Neural progenitor cell (in vitro differentiated cells): ENCODE measurements around the gene AMN. TPM values are rescaled to one million over a fixed set of nuclear protein-coding genes. Genes with fewer than 3 reads are reported as not detected.
A peak's percentile ranks its signal among the peaks of the same experiment; 100 is the strongest.

ENCODE experiments used
- DNase-seq: peaks from one replicate; pipeline ENCODE4 v3.0.0-alpha.2; 2016; ENCODE audit warnings: low spot score
- H2AFZ ChIP-seq: fragments of 200-600 bp; sonication (generic); replicated peaks from 2 replicates; pipeline ENCODE4 v1.6.1; 2016; ENCODE audit warnings: antibody characterized with exemption
- H3F3A ChIP-seq: fragments of 200-600 bp; sonication (generic); 2 replicates; pipeline ENCODE4 v1.6.1; 2016; ENCODE audit warnings: antibody characterized with exemption, low read depth
- H3K27ac ChIP-seq: fragments of 200-600 bp; sonication (generic); 2 replicates; pipeline ENCODE4 v1.5.1; 2016; ENCODE audit warnings: mild to moderate bottlenecking
- H3K27me3 ChIP-seq: fragments of 200-600 bp; sonication (generic); 2 replicates; pipeline ENCODE4 v1.6.1; 2016; ENCODE audit warnings: mild to moderate bottlenecking, moderate library complexity
- H3K36me3 ChIP-seq: fragments of 200-600 bp; sonication (generic); 2 replicates; pipeline ENCODE4 v1.5.1; 2016
- H3K4me1 ChIP-seq: fragments of 200-600 bp; sonication (generic); 2 replicates; pipeline ENCODE4 v1.6.1; 2016; ENCODE audit warnings: mixed run types
- H3K4me2 ChIP-seq: fragments of 200-600 bp; sonication (generic); 2 replicates; pipeline ENCODE4 v1.6.1; 2016
- H3K4me3 ChIP-seq: fragments of 200-600 bp; sonication (generic); 2 replicates; pipeline ENCODE4 v1.5.1; 2016
- H3K79me2 ChIP-seq: fragments of 200-600 bp; sonication (generic); 2 replicates; pipeline ENCODE4 v1.6.1; 2016; ENCODE audit warnings: low read depth
- H3K9ac ChIP-seq: fragments of 200-600 bp; sonication (generic); 2 replicates; pipeline ENCODE4 v1.6.1; 2016
- H3K9me3 ChIP-seq: fragments of 200-600 bp; sonication (generic); 2 replicates; pipeline ENCODE4 v1.5.1; 2016; ENCODE audit warnings: low read depth
- H4K20me1 ChIP-seq: fragments of 200-600 bp; sonication (generic); 2 replicates; pipeline ENCODE4 v1.6.1; 2016; ENCODE audit warnings: low read depth
- H3K27ac Mint-ChIP-seq: 3 replicates; pipeline ENCODE4 v1.8.0; 2021; ENCODE audit warnings: mixed read lengths
- H3K27me3 Mint-ChIP-seq: 2 replicates; pipeline ENCODE4 v1.8.0; 2022; ENCODE audit warnings: low read depth, mild to moderate bottlenecking, inconsistent platforms, moderate library complexity, mixed read lengths; ENCODE audit not compliant: insufficient read depth
- H3K36me3 Mint-ChIP-seq: 3 replicates; pipeline ENCODE4 v1.8.0; 2021; ENCODE audit warnings: mixed read lengths
- H3K4me1 Mint-ChIP-seq: 3 replicates; pipeline ENCODE4 v1.8.0; 2021; ENCODE audit warnings: mixed read lengths
- H3K4me3 Mint-ChIP-seq: 3 replicates; pipeline ENCODE4 v1.8.0; 2021; ENCODE audit warnings: mild to moderate bottlenecking, moderate library complexity, mixed read lengths
- H3K9me3 Mint-ChIP-seq: 3 replicates; pipeline ENCODE4 v1.8.0; 2020; ENCODE audit warnings: mixed read lengths
- EZH2 ChIP-seq: fragments of 200-600 bp; sonication (generic); IDR thresholded peaks from 2 replicates; pipeline ENCODE4 v1.6.1; 2017; ENCODE audit warnings: antibody characterized with exemption, mild to moderate bottlenecking, moderate library complexity
- EZH2phosphoT487 ChIP-seq: fragments of 200-600 bp; sonication (generic); IDR thresholded peaks from 2 replicates; pipeline ENCODE4 v1.6.1; 2017; ENCODE audit warnings: antibody characterized with exemption
- total RNA-seq: library from RNA; depleted of rRNA; stranded (reverse); fragments of >200 nt; gene quantifications from 2 replicates; pipeline ENCODE4 v1.2.3, GENCODE V29; 2015; ENCODE audit warnings: low replicate concordance
- TF ChIP-seq, protein P1 (sequence below): fragments of 200-600 bp; sonication (generic); IDR thresholded peaks from 2 replicates; pipeline ENCODE4 v1.5.1; 2017; ENCODE audit warnings: antibody characterized with exemption, mild to moderate bottlenecking

The AMN gene
- total RNA-seq, 1 donor from 2014 or later = not detected

DNA sequence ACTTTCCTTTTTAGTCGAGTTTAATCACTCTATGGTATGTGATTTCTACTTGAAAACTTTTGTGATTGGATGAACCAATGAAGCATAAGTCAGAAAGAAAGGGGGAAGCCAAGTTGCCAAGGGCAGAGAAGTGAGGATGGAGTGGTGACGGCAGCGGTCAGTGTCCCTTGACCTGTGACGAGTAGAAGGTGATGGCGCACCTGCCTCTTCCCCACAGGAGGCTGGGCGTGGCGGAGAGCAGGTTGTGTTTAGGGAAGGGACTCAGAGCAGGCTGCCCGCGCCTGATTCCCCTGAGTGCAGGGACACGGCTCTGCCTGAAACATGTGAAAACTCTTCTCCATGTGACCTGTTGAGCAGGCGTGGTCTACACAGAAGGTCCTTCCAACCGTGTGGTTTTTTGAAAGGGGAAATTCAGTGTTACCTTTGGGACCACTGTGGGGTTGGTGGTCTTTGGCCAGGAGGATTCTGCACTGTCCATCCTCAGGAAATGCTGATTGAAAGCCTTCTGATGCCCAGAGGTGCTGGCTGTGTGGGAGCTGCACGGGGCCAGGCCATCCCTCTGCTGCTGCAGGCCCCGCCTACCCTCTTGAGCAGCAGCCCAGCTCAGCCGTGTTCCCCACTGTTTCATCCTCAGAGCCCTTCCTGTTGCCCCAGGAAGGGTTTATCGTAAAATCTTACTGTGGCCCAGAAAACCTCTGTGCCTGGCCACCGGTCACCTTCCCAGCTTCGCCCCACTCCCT lies 23.5 kb upstream of the AMN start:
- Histone ChIP-seq H3K27ac (no peak overlapping the region), H3K4me1 (no peaks in the 10 kb centered on the region), H3K27me3 (no peaks in the 10 kb centered on the region), H3K9me3 (no peaks in the 10 kb centered on the region), H3F3A (no peaks in the 10 kb centered on the region), H3K79me2 (no peaks in the 10 kb centered on the region), H3K36me3 (no peaks in the 10 kb centered on the region), H3K9ac (no peak overlapping the region), H3K4me3 (no peak overlapping the region), H2AFZ (no peak overlapping the region), H3K4me2 (no peak overlapping the region), H4K20me1 (no peaks in the 10 kb centered on the region)
- TF ChIP-seq EZH2 (no peak), EZH2phosphoT487 (no peak)
- TF ChIP-seq, protein P1, sequence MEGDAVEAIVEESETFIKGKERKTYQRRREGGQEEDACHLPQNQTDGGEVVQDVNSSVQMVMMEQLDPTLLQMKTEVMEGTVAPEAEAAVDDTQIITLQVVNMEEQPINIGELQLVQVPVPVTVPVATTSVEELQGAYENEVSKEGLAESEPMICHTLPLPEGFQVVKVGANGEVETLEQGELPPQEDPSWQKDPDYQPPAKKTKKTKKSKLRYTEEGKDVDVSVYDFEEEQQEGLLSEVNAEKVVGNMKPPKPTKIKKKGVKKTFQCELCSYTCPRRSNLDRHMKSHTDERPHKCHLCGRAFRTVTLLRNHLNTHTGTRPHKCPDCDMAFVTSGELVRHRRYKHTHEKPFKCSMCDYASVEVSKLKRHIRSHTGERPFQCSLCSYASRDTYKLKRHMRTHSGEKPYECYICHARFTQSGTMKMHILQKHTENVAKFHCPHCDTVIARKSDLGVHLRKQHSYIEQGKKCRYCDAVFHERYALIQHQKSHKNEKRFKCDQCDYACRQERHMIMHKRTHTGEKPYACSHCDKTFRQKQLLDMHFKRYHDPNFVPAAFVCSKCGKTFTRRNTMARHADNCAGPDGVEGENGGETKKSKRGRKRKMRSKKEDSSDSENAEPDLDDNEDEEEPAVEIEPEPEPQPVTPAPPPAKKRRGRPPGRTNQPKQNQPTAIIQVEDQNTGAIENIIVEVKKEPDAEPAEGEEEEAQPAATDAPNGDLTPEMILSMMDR = no peak
- H3K4me3 Mint-ChIP-seq = no peak overlapping the region
- H3K27ac Mint-ChIP-seq = peak overlapping the region; percentile 76
- no peaks in the 10 kb centered on the region for H3K27me3 Mint-ChIP-seq
- H3K9me3 Mint-ChIP-seq = no peaks in the 10 kb centered on the region
- no peak for DNase-seq
- H3K4me1 Mint-ChIP-seq = peaks cover 9% of the 10 kb centered on the region
- H3K36me3 Mint-ChIP-seq = peaks cover 20% of the 10 kb centered on the region

DNA sequence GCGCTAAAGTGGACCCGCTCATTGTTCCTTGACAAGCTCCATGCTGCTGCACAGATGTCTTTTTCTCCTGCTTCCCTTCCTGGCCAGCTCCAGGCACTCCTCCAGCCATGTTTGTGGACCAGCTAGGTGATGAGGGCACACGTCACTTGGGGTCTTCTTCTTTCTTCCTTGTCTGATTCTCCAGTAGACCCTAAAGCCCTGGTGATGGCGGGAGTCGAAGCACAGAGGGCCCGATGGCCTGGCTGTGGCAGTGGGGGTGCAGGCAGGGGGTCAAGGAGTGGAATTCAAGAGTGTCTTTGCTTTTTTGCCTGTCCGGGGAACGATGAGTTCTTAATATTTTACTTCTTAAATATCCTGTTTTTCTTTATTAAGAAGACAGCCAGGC lies 23.0 kb upstream of the AMN start:
- Histone ChIP-seq H3K9ac (no peak overlapping the region), H3K9me3 (no peaks in the 10 kb centered on the region), H4K20me1 (no peaks in the 10 kb centered on the region), H3K27me3 (no peaks in the 10 kb centered on the region), H3K79me2 (no peaks in the 10 kb centered on the region), H3K27ac (no peak overlapping the region), H3K4me2 (no peak overlapping the region), H3F3A (no peaks in the 10 kb centered on the region), H3K4me3 (no peak overlapping the region), H3K4me1 (no peaks in the 10 kb centered on the region), H3K36me3 (no peaks in the 10 kb centered on the region), H2AFZ (no peak overlapping the region)
- Mint-ChIP-seq H3K27ac (peak overlapping the region; percentile 76), H3K9me3 (no peaks in the 10 kb centered on the region), H3K36me3 (peaks cover 20% of the 10 kb centered on the region), H3K27me3 (peaks cover 2% of the 10 kb centered on the region), H3K4me1 (peaks cover 9% of the 10 kb centered on the region), H3K4me3 (no peak overlapping the region)
- no peak for DNase-seq
- TF ChIP-seq, protein P1 = no peak
- TF ChIP-seq EZH2 (no peak), EZH2phosphoT487 (no peak)

DNA sequence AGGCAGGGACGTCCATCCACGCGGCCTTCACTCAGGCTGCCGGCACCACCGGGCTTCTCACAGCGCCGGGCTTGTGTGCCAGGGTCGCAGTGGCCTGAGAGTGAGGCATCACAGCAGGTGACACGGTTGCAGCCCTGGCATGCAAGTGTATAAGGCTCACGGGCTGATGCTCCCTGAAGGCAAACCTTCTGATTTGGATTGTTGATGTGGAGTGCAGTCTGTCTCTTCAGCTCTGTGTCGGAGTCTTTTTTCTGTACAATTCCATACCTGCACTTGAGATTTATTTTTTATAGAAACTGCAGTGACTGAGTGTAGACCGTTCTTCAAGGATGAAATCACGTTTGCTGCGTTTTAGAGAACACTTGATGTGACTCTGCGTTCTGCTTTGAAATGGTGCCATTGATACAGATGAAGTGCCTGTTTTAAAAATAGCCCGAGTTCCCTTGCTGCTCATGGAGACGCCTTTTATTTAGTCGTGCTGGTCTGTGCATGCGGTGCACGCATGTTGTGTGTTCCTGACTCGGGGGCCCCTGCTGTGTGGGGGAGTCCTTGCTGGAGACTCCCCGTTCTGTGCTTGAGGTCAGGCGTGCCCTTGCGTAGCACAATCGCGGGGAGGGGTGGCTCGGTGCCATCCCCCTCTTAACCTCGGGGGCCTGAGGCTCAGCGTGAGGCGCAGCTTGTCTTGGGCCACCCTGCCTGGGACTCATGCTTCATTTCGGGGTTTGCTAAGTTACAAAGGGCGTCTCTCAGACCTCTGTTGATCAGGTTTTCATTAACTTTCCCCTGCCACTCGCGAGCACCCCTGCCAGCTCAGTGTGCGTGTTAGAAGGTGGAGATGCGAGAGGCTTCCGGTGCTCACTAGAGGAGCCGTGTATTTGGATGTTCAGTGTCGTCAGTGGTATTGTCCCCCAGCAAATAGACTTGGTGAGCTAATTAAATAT lies 21.6 kb upstream of the AMN start:
- peaks cover 9% of the 10 kb centered on the region for H3K4me1 Mint-ChIP-seq
- H3K36me3 Mint-ChIP-seq = peaks cover 22% of the 10 kb centered on the region
- no peaks in the 10 kb centered on the region for H3K79me2 ChIP-seq
- H3K9me3 ChIP-seq = no peaks in the 10 kb centered on the region
- no peaks in the 10 kb centered on the region for H3K9me3 Mint-ChIP-seq
- H3K27me3 ChIP-seq = no peaks in the 10 kb centered on the region
- H3K36me3 ChIP-seq = peaks cover under 1% of the 10 kb centered on the region
- no peak overlapping the region for H3K4me3 Mint-ChIP-seq
- no peaks in the 10 kb centered on the region for H3F3A ChIP-seq
- H3K4me1 ChIP-seq = no peaks in the 10 kb centered on the region
- peaks cover 2% of the 10 kb centered on the region for H3K27me3 Mint-ChIP-seq
- no peak overlapping the region for H3K9ac ChIP-seq
- no peak for TF ChIP-seq EZH2phosphoT487
- TF ChIP-seq EZH2 = no peak
- TF ChIP-seq, protein P1 = no peak
- no peak overlapping the region for H3K4me3 ChIP-seq
- H4K20me1 ChIP-seq = no peaks in the 10 kb centered on the region
- H2AFZ ChIP-seq = no peak overlapping the region
- no peak overlapping the region for H3K4me2 ChIP-seq
- H3K27ac Mint-ChIP-seq = peak overlapping the region; percentile 44
- no peak for DNase-seq
- no peak overlapping the region for H3K27ac ChIP-seq
